Mesenchymal stem cell (in vitro differentiated cells and primary cell): ENCODE results near the gene KCND3.

ENCODE experiments used
- DNase-seq: peaks from one replicate; pipeline ENCODE4 v3.0.0-alpha.2; 2013
- H2AFZ ChIP-seq: one replicate; pipeline ENCODE4 v1.6.1; 2013; ENCODE audit warnings: low read depth, mild to moderate bottlenecking, control low read depth, inconsistent platforms, low read length, moderate library complexity
- H2AK5ac ChIP-seq: 2 replicates; pipeline ENCODE4 v1.6.1; 2013; ENCODE audit warnings: low read length, moderate library complexity, mild to moderate bottlenecking, inconsistent platforms; ENCODE audit not compliant: severe bottlenecking
- H2BK120ac ChIP-seq: one replicate; pipeline ENCODE4 v1.6.1; 2013; ENCODE audit warnings: low read depth, mild to moderate bottlenecking, inconsistent platforms, low read length, moderate library complexity
- H2BK12ac ChIP-seq, 2 experiments: one replicate each; pipeline ENCODE4 v1.6.1; 2013; ENCODE audit warnings: inconsistent platforms in 2 of 2, low read length in 2 of 2, mild to moderate bottlenecking in 2 of 2, moderate library complexity in 2 of 2, control low read depth in 1 of 2
- H2BK15ac ChIP-seq: one replicate; pipeline ENCODE4 v1.6.1; 2013; ENCODE audit warnings: mild to moderate bottlenecking, low read depth, inconsistent platforms; ENCODE audit not compliant: poor library complexity, severe bottlenecking
- H2BK5ac ChIP-seq: 2 replicates; pipeline ENCODE4 v1.6.1; 2013; ENCODE audit warnings: low read depth, mild to moderate bottlenecking, low read length, control low read depth, inconsistent platforms; ENCODE audit not compliant: poor library complexity, severe bottlenecking
- H3K14ac ChIP-seq, 2 experiments: one replicate each; pipeline ENCODE4 v1.6.1; 2013; ENCODE audit warnings: inconsistent platforms in 2 of 2, low read length in 2 of 2, control low read depth in 1 of 2, mild to moderate bottlenecking in 1 of 2, moderate library complexity in 1 of 2
- H3K18ac ChIP-seq, 2 experiments: one replicate each; pipeline ENCODE4 v1.6.1; 2013; ENCODE audit warnings: inconsistent platforms in 2 of 2, low read length in 2 of 2, control low read depth in 1 of 2, low read depth in 1 of 2, mild to moderate bottlenecking in 1 of 2
- H3K23ac ChIP-seq, 2 experiments: one replicate each; pipeline ENCODE4 v1.6.1; 2013; ENCODE audit warnings: inconsistent platforms in 2 of 2, low read length in 2 of 2, mild to moderate bottlenecking in 2 of 2, moderate library complexity in 2 of 2, control low read depth in 1 of 2
- H3K27ac ChIP-seq: 2 replicates; pipeline ENCODE4 v1.5.1; 2013; ENCODE audit warnings: mild to moderate bottlenecking, moderate library complexity, low read length, control low read depth, inconsistent platforms; ENCODE audit not compliant: poor library complexity, severe bottlenecking
- H3K27me3 ChIP-seq, 2 experiments: 2 replicates each; pipeline versions ENCODE4 v1.6.1 to v1.7.0; 2013; ENCODE audit warnings: low read length in 2 of 2, mild to moderate bottlenecking in 2 of 2, moderate library complexity in 2 of 2, control low read depth in 1 of 2, inconsistent platforms in 1 of 2; ENCODE audit not compliant: control insufficient read depth in 1 of 2, insufficient read depth in 1 of 2
- H3K36me3 ChIP-seq, 2 experiments: 2 replicates each; pipeline versions ENCODE4 v1.6.1 to v1.7.0; 2013; ENCODE audit warnings: low read length in 2 of 2, control low read depth in 1 of 2, inconsistent platforms in 1 of 2, low read depth in 1 of 2, mild to moderate bottlenecking in 1 of 2; ENCODE audit not compliant: insufficient read depth in 2 of 2, control insufficient read depth in 1 of 2
- H3K4ac ChIP-seq, 2 experiments: one replicate each; pipeline ENCODE4 v1.6.1; 2013; ENCODE audit warnings: inconsistent platforms in 2 of 2, low read length in 2 of 2, mild to moderate bottlenecking in 2 of 2, moderate library complexity in 2 of 2, control low read depth in 1 of 2, low read depth in 1 of 2
- H3K4me1 ChIP-seq: 2 replicates; pipeline ENCODE4 v1.6.1; 2013; ENCODE audit warnings: low read depth, low read length, control low read depth; ENCODE audit not compliant: control insufficient read depth, insufficient read depth
- H3K4me2 ChIP-seq: 2 replicates; pipeline ENCODE4 v1.6.1; 2013; ENCODE audit warnings: low read length, mild to moderate bottlenecking, inconsistent platforms; ENCODE audit not compliant: poor library complexity, severe bottlenecking
- H3K4me3 ChIP-seq, 2 experiments: 2 replicates each; pipeline versions ENCODE4 v1.5.1 to v1.7.0; 2013; ENCODE audit warnings: low read length in 2 of 2, mild to moderate bottlenecking in 2 of 2, control low read depth in 1 of 2, low read depth in 1 of 2; ENCODE audit not compliant: insufficient read depth in 1 of 2
- H3K79me1 ChIP-seq: replicated peaks from 2 replicates; pipeline ENCODE4 v1.6.1; 2013; ENCODE audit warnings: mild to moderate bottlenecking, control low read depth, low read length, inconsistent platforms; ENCODE audit not compliant: poor library complexity, severe bottlenecking
- H3K9ac ChIP-seq: 2 replicates; pipeline ENCODE4 v1.7.0; 2013; ENCODE audit warnings: mild to moderate bottlenecking, low read length, moderate library complexity
- H3K9me3 ChIP-seq: 2 replicates; pipeline ENCODE4 v1.7.0; 2013; ENCODE audit warnings: mild to moderate bottlenecking, low read length; ENCODE audit not compliant: control insufficient read depth
- H4K8ac ChIP-seq: one replicate; pipeline ENCODE4 v1.6.1; 2013; ENCODE audit warnings: inconsistent platforms, mild to moderate bottlenecking, low read length, moderate library complexity
- H4K91ac ChIP-seq: one replicate; pipeline ENCODE4 v1.6.1; 2013; ENCODE audit warnings: mild to moderate bottlenecking, low read length, inconsistent platforms
- WGBS: methylation state at CpG from one replicate; pipeline ENCODE4 v1.1.7; 2013; ENCODE audit warnings: mixed read lengths; 5-methylcytosine and 5-hydroxymethylcytosine counted together

KCND3 gene

GRCh38 chr1:112027696-112028095, 38.2 kb upstream of the KCND3 start:
- Histone ChIP-seq H2BK5ac (no peak overlapping the region), H3K4me3 (no peak overlapping the region), H2AFZ (no peak overlapping the region), H3K9ac (no peak overlapping the region), H2BK15ac (no peak overlapping the region), H4K8ac (no peak overlapping the region), H3K14ac (no peak overlapping the region), H3K9me3 (no peaks in the 10 kb centered on the region), H3K36me3 (no peaks in the 10 kb centered on the region), H3K23ac (no peak overlapping the region), H3K18ac (no peak overlapping the region), H3K4me2 (no peak overlapping the region), H3K4me1 (no peaks in the 10 kb centered on the region), H3K27me3 (peaks cover 0 to 63% of the 10 kb centered on the region in 2 experiments), H3K27ac (no peak overlapping the region), H2BK120ac (no peak overlapping the region), H2BK12ac (no peak overlapping the region), H3K4ac (no peak overlapping the region), H2AK5ac (no peak overlapping the region), H4K91ac (no peak overlapping the region), H3K79me1 (no peaks in the 10 kb centered on the region)
- WGBS = 63% methylated on average over 1 of the region's 1 CpG
- DNase-seq = no peak

- H3K4me1 ChIP-seq = no peaks in the 10 kb centered on the region
- no peak overlapping the region for H2BK120ac ChIP-seq
- no peak overlapping the region for H2BK12ac ChIP-seq
- H3K79me1 ChIP-seq = no peaks in the 10 kb centered on the region
- no peak overlapping the region for H2AFZ ChIP-seq
- WGBS = 33% methylated on average over 1 of the region's 1 CpG
- no peak overlapping the region for H3K27ac ChIP-seq
- H3K14ac ChIP-seq = no peak overlapping the region
- H3K9ac ChIP-seq = no peak overlapping the region
- H3K4me3 ChIP-seq = no peak overlapping the region
- no peaks in the 10 kb centered on the region for H3K36me3 ChIP-seq
- H2AK5ac ChIP-seq = no peak overlapping the region
- H3K4me2 ChIP-seq = no peak overlapping the region
- DNase-seq = no peak
- no peak overlapping the region for H4K8ac ChIP-seq
- H3K27me3 ChIP-seq = peaks cover 0 to 59% of the 10 kb centered on the region in 2 experiments
- no peak overlapping the region for H2BK15ac ChIP-seq
- H3K23ac ChIP-seq = no peak overlapping the region
- H3K9me3 ChIP-seq = no peaks in the 10 kb centered on the region
- H4K91ac ChIP-seq = no peak overlapping the region
- H2BK5ac ChIP-seq = no peak overlapping the region
- H3K4ac ChIP-seq = no peak overlapping the region
- no peak overlapping the region for H3K18ac ChIP-seq
Measured at GRCh38 chr1:112026501-112026900, 37.0 kb upstream of the KCND3 start.

GRCh38 chr1:112026016-112026415, 36.5 kb upstream of the KCND3 start:
- no peak overlapping the region for H3K4ac ChIP-seq
- H2AK5ac ChIP-seq = no peak overlapping the region
- H2AFZ ChIP-seq = no peak overlapping the region
- H3K27me3 ChIP-seq = peaks cover 0 to 56% of the 10 kb centered on the region in 2 experiments
- no peaks in the 10 kb centered on the region for H3K79me1 ChIP-seq
- no peak overlapping the region for H4K8ac ChIP-seq
- H3K4me1 ChIP-seq = no peaks in the 10 kb centered on the region
- H3K9ac ChIP-seq = no peak overlapping the region
- no peak overlapping the region for H2BK120ac ChIP-seq
- no peak overlapping the region for H2BK15ac ChIP-seq
- no peak overlapping the region for H3K4me3 ChIP-seq
- no peak overlapping the region for H3K23ac ChIP-seq
- H2BK5ac ChIP-seq = no peak overlapping the region
- no peak overlapping the region for H3K27ac ChIP-seq
- H4K91ac ChIP-seq = no peak overlapping the region
- no peak overlapping the region for H2BK12ac ChIP-seq
- H3K4me2 ChIP-seq = no peak overlapping the region
- no peak overlapping the region for H3K18ac ChIP-seq
- WGBS = 75% methylated on average over 5 of the region's 5 CpGs
- no peak overlapping the region for H3K14ac ChIP-seq
- no peak for DNase-seq
- no peaks in the 10 kb centered on the region for H3K36me3 ChIP-seq
- no peaks in the 10 kb centered on the region for H3K9me3 ChIP-seq

- no peak overlapping the region for H2BK120ac ChIP-seq
- no peak overlapping the region for H2BK15ac ChIP-seq
- no peak overlapping the region for H2BK5ac ChIP-seq
- no peak overlapping the region for H3K9ac ChIP-seq
- no peak for DNase-seq
- 56% methylated on average over 4 of the region's 4 CpGs for WGBS
- no peaks in the 10 kb centered on the region for H3K36me3 ChIP-seq
- H2AFZ ChIP-seq = no peak overlapping the region
- no peak overlapping the region for H3K14ac ChIP-seq
- H3K27ac ChIP-seq = no peak overlapping the region
- H3K79me1 ChIP-seq = no peaks in the 10 kb centered on the region
- H3K27me3 ChIP-seq = peaks cover 0 to 28% of the 10 kb centered on the region in 2 experiments
- no peak overlapping the region for H3K4me2 ChIP-seq
- H4K91ac ChIP-seq = no peak overlapping the region
- no peak overlapping the region for H2BK12ac ChIP-seq
- H3K23ac ChIP-seq = no peak overlapping the region
- no peaks in the 10 kb centered on the region for H3K4me1 ChIP-seq
- H4K8ac ChIP-seq = no peak overlapping the region
- no peak overlapping the region for H3K4ac ChIP-seq
- H3K18ac ChIP-seq = no peak overlapping the region
- H3K9me3 ChIP-seq = no peaks in the 10 kb centered on the region
- no peak overlapping the region for H3K4me3 ChIP-seq
- no peak overlapping the region for H2AK5ac ChIP-seq
Measured at GRCh38 chr1:112021263-112021662, 31.8 kb upstream of the KCND3 start.
